Thymus (tissue), 11 donors: ENCODE results near the gene ODF2. TPM values are rescaled to one million over a fixed set of nuclear protein-coding genes. Genes with fewer than 3 reads are reported as not detected.
"Not testable (repeated sequence)": the region's sequence is repeated elsewhere in the genome, so short reads cannot be mapped to it uniquely, and the experiment has no call there.

Experiments used
- DNase-seq, 9 donors: peaks; one replicate each; pipeline ENCODE4 v3.0.0-alpha.2; 2013; ENCODE audit warnings: low spot score in 9 of 9, low read depth in 6 of 9, missing footprints in 1 of 9
- H3K27ac ChIP-seq, 2 donors: one replicate each; pipeline ENCODE4 v1.5.1; 2013; ENCODE audit warnings: control low read depth in 1 of 2, low read depth in 1 of 2, low read length in 1 of 2, mild to moderate bottlenecking in 1 of 2, moderate library complexity in 1 of 2
- H3K27me3 ChIP-seq, 2 donors: one replicate each; pipeline ENCODE4 v1.5.1; 2013; ENCODE audit warnings: low read length in 1 of 2; ENCODE audit not compliant: control insufficient read depth in 2 of 2, insufficient read depth in 1 of 2
- H3K36me3 ChIP-seq, 2 donors: one replicate each; pipeline ENCODE4 v1.5.1; 2013; ENCODE audit warnings: low read length in 1 of 2, mild to moderate bottlenecking in 1 of 2, moderate library complexity in 1 of 2; ENCODE audit not compliant: control insufficient read depth in 2 of 2, insufficient read depth in 2 of 2
- H3K4me1 ChIP-seq, 2 donors: one replicate each; pipeline ENCODE4 v1.5.1; 2013; ENCODE audit warnings: low read length in 2 of 2; ENCODE audit not compliant: control insufficient read depth in 2 of 2, insufficient read depth in 2 of 2
- H3K4me3 ChIP-seq, 2 donors: one replicate each; pipeline ENCODE4 v1.5.1; 2013; ENCODE audit warnings: low read length in 2 of 2, control low read depth in 1 of 2, mild to moderate bottlenecking in 1 of 2
- H3K9me3 ChIP-seq, 2 donors: one replicate each; pipeline ENCODE4 v1.5.1; 2013; ENCODE audit warnings: low read length in 1 of 2, mild to moderate bottlenecking in 1 of 2; ENCODE audit not compliant: control insufficient read depth in 2 of 2, insufficient read depth in 1 of 2
- WGBS: extraction: QIAGEN DNeasy Blood & Tissue Kit; methylation state at CpG from one replicate; pipeline ENCODE4 v1.1.7; 2013; 5-methylcytosine and 5-hydroxymethylcytosine counted together
- polyA plus RNA-seq: library from polyadenylated mRNA; stranded (reverse); fragments of 200-250 nt; gene quantifications from one replicate; pipeline ENCODE4 v1.2.3, GENCODE V29; 2013
- total RNA-seq: library from RNA; stranded (reverse); fragments of 120-200 nt; gene quantifications from one replicate; pipeline ENCODE4 v1.2.4, GENCODE V29; 2013
- donor health status: healthy.

Gene ODF2
- total and polyA plus RNA-seq, 2 donors: 22.7 to 34.4 TPM

GRCh38 chr9:128413728-128414127 is 42.1 kb upstream of the ODF2 start:
- not testable (repeated sequence) for H3K36me3 ChIP-seq, H3K9me3 ChIP-seq, H3K27ac ChIP-seq, H3K4me1 ChIP-seq, DNase-seq, H3K4me3 ChIP-seq
- 92% methylated on average over 13 of the region's 13 CpGs for WGBS
- peaks cover 17 to 92% of the 10 kb centered on the region in 2 donors for H3K27me3 ChIP-seq

DNA sequence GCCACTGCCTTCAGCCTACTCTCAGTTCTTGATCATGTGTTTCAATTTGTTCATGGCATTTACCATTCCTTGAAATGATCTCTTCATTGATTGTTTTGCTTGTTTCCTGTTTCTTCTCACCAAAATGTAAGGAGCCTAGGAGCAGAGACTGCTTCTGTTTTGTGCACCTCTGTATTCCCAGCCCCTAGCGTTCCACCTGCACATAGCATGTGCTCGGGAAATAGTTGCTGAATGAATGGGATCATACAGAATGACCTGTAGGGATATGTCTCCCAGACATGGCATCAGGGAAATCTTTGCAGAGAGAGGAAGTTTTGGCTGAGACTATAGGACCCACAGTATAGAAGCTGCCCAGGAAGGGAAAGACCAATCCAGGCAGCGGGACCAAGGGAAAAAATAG is 41.3 kb upstream of the ODF2 start:
- 74% methylated on average over 3 of the region's 3 CpGs for WGBS
- no peaks in the 10 kb centered on the region for H3K36me3 ChIP-seq
- DNase-seq: no peak
- peaks cover 13 to 92% of the 10 kb centered on the region in 2 donors for H3K27me3 ChIP-seq
- peaks cover 0 to 6% of the 10 kb centered on the region in 2 donors for H3K4me1 ChIP-seq
- no peak overlapping the region for H3K27ac ChIP-seq
- peaks cover 0 to 5% of the 10 kb centered on the region in 2 donors for H3K9me3 ChIP-seq
- no peak overlapping the region for H3K4me3 ChIP-seq

GRCh38 chr9:128415281-128415680 is 40.5 kb upstream of the ODF2 start:
- Histone ChIP-seq H3K27me3 (peaks cover 15 to 92% of the 10 kb centered on the region in 2 donors), H3K4me1 (peaks cover 3 to 11% of the 10 kb centered on the region in 2 donors), H3K4me3 (no peak overlapping the region), H3K27ac (no peak overlapping the region), H3K9me3 (peaks cover 0 to 8% of the 10 kb centered on the region in 2 donors), H3K36me3 (no peaks in the 10 kb centered on the region)
- 85% methylated on average over 2 of the region's 2 CpGs for WGBS
- no peak for DNase-seq

DNA sequence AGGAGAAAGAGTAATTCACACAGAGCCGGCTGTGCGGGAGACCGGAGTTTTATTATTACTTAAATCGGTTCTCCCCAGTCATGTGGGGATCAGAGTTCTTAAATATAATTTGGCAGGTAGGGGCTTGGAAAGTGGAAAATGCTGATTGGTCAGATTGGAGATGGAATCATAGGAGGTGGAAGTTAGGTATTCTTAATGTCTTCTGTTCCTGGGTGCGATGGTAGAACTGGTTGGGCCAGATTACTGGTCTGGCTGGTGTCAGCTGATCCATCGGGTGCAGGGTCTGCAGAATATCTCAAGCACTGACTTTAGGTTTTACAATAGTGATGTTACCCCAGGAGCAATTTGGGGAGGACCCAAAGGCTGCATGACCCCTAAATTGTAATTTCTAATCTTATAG is 39.8 kb upstream of the ODF2 start:
- Histone ChIP-seq H3K9me3 (peaks cover 0 to 8% of the 10 kb centered on the region in 2 donors), H3K36me3 (no peaks in the 10 kb centered on the region), H3K4me1 (peaks cover 3 to 14% of the 10 kb centered on the region in 2 donors), H3K27ac (no peak overlapping the region), H3K4me3 (no peak overlapping the region), H3K27me3 (peaks cover 22 to 91% of the 10 kb centered on the region in 2 donors)
- WGBS: 79% methylated on average over 6 of the region's 6 CpGs
- no peak for DNase-seq

- Histone ChIP-seq H3K27ac (no peak overlapping the region), H3K4me1 (peaks cover 7 to 19% of the 10 kb centered on the region in 2 donors), H3K27me3 (peaks cover 27 to 91% of the 10 kb centered on the region in 2 donors), H3K36me3 (no peaks in the 10 kb centered on the region), H3K9me3 (peaks cover 0 to 8% of the 10 kb centered on the region in 2 donors), H3K4me3 (no peak overlapping the region)
- WGBS: 52% methylated on average over 6 of the region's 6 CpGs
- DNase-seq: no peak
These were observed 39.3 kb upstream of the ODF2 start for GRCh38 chr9:128416432-128417019.

GRCh38 chr9:128419061-128419925 is 36.5 kb upstream of the ODF2 start:
- Histone ChIP-seq H3K36me3 (no peaks in the 10 kb centered on the region), H3K4me1 (peaks cover 7 to 22% of the 10 kb centered on the region in 2 donors), H3K9me3 (peaks cover 0 to 5% of the 10 kb centered on the region in 2 donors), H3K27ac (no peak overlapping the region), H3K27me3 (peaks cover 29 to 91% of the 10 kb centered on the region in 2 donors), H3K4me3 (no peak overlapping the region)
- 16% methylated on average over 28 of the region's 28 CpGs for WGBS
- no peak for DNase-seq

DNA sequence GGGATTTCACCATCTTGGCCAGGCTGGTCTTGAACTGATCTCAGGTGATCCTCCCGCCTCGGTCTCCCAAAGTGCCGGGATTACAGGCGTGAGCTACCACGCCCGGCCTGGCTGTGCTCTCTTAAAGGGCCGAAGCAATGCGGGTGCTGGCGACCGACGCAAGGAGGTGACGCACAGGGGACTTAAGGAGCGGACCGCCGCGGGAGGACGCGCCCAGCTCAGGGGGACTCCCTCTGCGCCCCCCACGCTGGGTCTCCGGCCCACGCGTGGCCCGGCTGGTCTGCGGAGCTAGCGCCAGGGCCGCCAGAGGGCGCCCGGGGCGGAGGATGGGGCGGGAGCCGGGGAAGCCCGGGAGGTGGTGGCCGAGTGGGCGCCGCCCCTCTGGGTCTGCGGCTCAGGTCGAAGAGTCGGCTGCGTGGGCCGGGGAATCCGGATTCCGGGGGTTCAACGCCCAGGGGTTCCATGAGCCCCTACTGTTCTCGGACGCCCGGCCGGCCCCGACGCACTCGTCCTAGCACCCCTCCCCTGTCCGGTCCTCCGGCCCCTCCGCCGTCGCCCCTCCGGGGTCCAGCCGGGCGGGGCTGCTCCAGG is 35.7 kb upstream of the ODF2 start:
- 1% methylated on average over 59 of the region's 59 CpGs for WGBS
- peak overlapping the region; percentile 22 to 75 for H3K4me3 ChIP-seq
- no peak overlapping the region for H3K27ac ChIP-seq
- H3K9me3 ChIP-seq: peaks cover 0 to 5% of the 10 kb centered on the region in 2 donors
- peaks cover 29 to 82% of the 10 kb centered on the region in 2 donors for H3K27me3 ChIP-seq
- no peaks in the 10 kb centered on the region for H3K36me3 ChIP-seq
- DNase-seq: peak in 4 of 9 donors; percentile 27 to 59 (median 40)
- peaks cover 7 to 22% of the 10 kb centered on the region in 2 donors for H3K4me1 ChIP-seq

DNA sequence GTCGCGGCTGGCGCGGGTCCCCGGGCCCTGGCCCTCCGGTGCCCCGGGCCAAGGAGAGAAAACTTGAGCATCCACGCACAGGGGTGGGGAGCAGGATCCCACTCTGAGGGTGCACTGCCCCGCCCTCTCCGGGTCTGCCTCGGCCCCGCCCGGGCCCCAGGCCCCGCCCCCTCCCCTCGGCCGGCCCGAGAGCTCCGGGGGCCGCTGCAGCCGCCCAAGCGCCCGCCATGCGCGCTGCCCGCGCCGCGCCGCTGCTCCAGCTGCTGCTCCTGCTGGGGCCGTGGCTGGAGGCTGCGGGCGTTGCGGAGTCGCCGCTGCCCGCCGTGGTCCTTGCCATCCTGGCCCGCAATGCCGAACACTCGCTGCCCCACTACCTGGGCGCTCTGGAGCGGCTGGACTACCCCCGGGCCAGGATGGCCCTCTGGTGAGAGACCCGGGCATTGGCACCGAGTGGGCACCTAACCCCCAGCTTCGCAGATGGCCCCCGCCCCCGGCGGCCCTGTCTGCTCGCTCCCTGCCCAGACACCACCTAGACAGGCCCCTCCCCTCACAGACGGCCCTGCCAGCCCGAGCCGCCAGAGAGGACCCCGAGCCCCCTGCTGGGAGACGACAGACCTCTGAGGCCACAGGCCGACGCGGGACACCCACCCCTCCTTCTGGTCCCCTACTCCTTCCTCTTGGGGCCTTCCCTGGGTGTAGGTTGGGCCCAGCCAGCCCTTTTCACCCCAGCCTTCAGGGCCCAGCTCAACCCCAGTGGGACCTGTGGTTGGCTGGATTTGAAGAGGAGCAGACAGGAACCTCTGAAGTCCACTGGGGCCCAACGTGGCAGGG is 34.9 kb upstream of the ODF2 start, which contains the start of gene CERCAM:
Gene CERCAM (plus strand): TSS at position 207 of the 831 bp plus-strand sequence. CDS start 21 bp downstream, at position 228.
- under 1% methylated on average over 59 of the region's 59 CpGs for WGBS
- Histone ChIP-seq H3K4me1 (peaks cover 7 to 22% of the 10 kb centered on the region in 2 donors), H3K27ac (no peak within 1 kb of the TSS), H3K27me3 (peaks cover 29 to 78% of the 10 kb centered on the region in 2 donors), H3K36me3 (no peaks in the 10 kb centered on the region), H3K9me3 (peaks cover 0 to 5% of the 10 kb centered on the region in 2 donors), H3K4me3 (peak within 1 kb of the TSS; percentile 22 to 75)
- DNase-seq: peak in 3 of 9 donors; percentile 10 to 57 (median 30)
